IPS-NIHi11 (cell line): ENCODE results near the gene THAP9.

Experiments used
- DNase-seq: peaks from one replicate; pipeline ENCODE4 v3.0.0; 2012; ENCODE audit warnings: mixed read lengths, low spot score

Gene THAP9

GRCh38 chr4:82957045-82957444 lies 56.5 kb downstream of the THAP9 start:
- DNase-seq = no peak

- no peak for DNase-seq
These were observed 65.2 kb downstream of the THAP9 start for GRCh38 chr4:82965763-82966162.

GRCh38 chr4:82968972-82969371 lies 68.4 kb downstream of the THAP9 start:
- DNase-seq = no peak

GRCh38 chr4:82969414-82969813 lies 68.9 kb downstream of the THAP9 start:
- no peak for DNase-seq
